GM21447 (cell line): ENCODE results near the gene RNLS.
A peak's percentile ranks its signal among the peaks of the same experiment; 100 is the strongest.
"Not testable (repeated sequence)": the region's sequence is repeated elsewhere in the genome, so short reads cannot be mapped to it uniquely, and the experiment has no call there.

Experiments used
- ATAC-seq: cut with Tn5 transposase; IDR thresholded peaks from one replicate; pipeline ENCODE4 v1.9.1; 2021; ENCODE audit not compliant: unreplicated experiment

Gene RNLS

GRCh38 chr10:88392222-88392621, 190.9 kb downstream of the RNLS start:
- peak; percentile 66 for ATAC-seq

GRCh38 chr10:88390041-88390440, 193.1 kb downstream of the RNLS start:
- no peak for ATAC-seq

GRCh38 chr10:88389456-88389855, 193.7 kb downstream of the RNLS start:
- no peak for ATAC-seq

GRCh38 chr10:88388324-88388723, 194.8 kb downstream of the RNLS start:
- no peak for ATAC-seq

GRCh38 chr10:88386821-88387773, 196.0 kb downstream of the RNLS start:
- peak; percentile 40 for ATAC-seq

GRCh38 chr10:88386204-88386788, 196.8 kb downstream of the RNLS start:
- peak; percentile 37 for ATAC-seq

GRCh38 chr10:88385601-88386203, 197.4 kb downstream of the RNLS start:
- peak; percentile 70 for ATAC-seq

GRCh38 chr10:88383276-88383675, 199.8 kb downstream of the RNLS start:
- ATAC-seq, result no peak

- ATAC-seq, result no peak
Observed at GRCh38 chr10:88382699-88383098, 200.4 kb downstream of the RNLS start.

GRCh38 chr10:88379575-88379974, 203.5 kb downstream of the RNLS start:
- no peak for ATAC-seq

GRCh38 chr10:88377510-88377909, 205.6 kb downstream of the RNLS start:
- ATAC-seq, result no peak

- ATAC-seq, result no peak
Observed at GRCh38 chr10:88374392-88375175, 208.5 kb downstream of the RNLS start.

- ATAC-seq, result no peak
Observed at GRCh38 chr10:88372881-88373592, 210.1 kb downstream of the RNLS start.

GRCh38 chr10:88372051-88372715, 210.9 kb downstream of the RNLS start:
- no peak for ATAC-seq

- no peak for ATAC-seq
Observed at GRCh38 chr10:88370713-88371112, 212.4 kb downstream of the RNLS start.

- ATAC-seq, result no peak
Observed at GRCh38 chr10:88366772-88367171, 216.3 kb downstream of the RNLS start.

- no peak for ATAC-seq
Observed at GRCh38 chr10:88361995-88362807, 220.9 kb downstream of the RNLS start.

GRCh38 chr10:88361494-88361893, 221.6 kb downstream of the RNLS start:
- ATAC-seq, result no peak

GRCh38 chr10:88355750-88356149, 227.4 kb downstream of the RNLS start:
- ATAC-seq, result not testable (repeated sequence)
